ENCODE data around the gene CCL26.
"Not testable (repeated sequence)": the region's sequence is repeated elsewhere in the genome, so short reads cannot be mapped to it uniquely, and the experiment has no call there.

Gene CCL26

GRCh38 chr7:75806560-75807307 is 34.7 kb upstream of the CCL26 start:
- no peak for DNase-seq
- TF ChIP-seq GATA1 (IDR thresholded peaks at IDR 0.05; ENCODE audit: low read depth, low read length) (no peak), POLR2A (IDR thresholded peaks at IDR 0.05; ENCODE audit: low read length) (no peak)

- DNase-seq, result no peak
Measured at GRCh38 chr7:75804705-75805104, 32.7 kb upstream of the CCL26 start.

DNA sequence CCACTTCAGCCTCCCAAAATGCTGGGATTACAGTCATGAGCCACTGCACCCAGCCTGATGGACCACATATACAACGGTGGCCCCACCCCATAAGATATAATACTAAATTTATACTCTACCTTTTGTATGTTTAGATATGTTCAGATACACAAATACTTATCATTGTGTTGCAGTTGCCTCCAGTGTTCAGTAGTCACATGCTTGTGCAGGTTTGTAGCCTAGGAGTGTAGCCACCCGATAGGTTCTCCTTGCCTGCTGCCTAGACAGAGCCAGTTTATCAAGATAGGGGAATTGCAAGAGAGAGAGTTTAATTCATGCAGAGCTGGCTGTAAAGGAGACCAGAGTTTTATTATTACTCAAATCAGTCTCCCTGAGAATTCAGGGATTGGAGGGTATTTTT is 32.0 kb upstream of the CCL26 start:
- no peak for DNase-seq
- TF ChIP-seq GATA1 (IDR thresholded peaks at IDR 0.05; ENCODE audit: low read depth, low read length), result no peak
- no peak for TF ChIP-seq POLR2A (IDR thresholded peaks at IDR 0.05; ENCODE audit: low read length)

More at GRCh38 chr7:75804705-75805104, 32.7 kb upstream of the CCL26 start:
- TF ChIP-seq POLR2A (IDR thresholded peaks at IDR 0.05; ENCODE audit: low read length), result no peak
- no peak for TF ChIP-seq GATA1 (IDR thresholded peaks at IDR 0.05; ENCODE audit: low read depth, low read length)

DNA sequence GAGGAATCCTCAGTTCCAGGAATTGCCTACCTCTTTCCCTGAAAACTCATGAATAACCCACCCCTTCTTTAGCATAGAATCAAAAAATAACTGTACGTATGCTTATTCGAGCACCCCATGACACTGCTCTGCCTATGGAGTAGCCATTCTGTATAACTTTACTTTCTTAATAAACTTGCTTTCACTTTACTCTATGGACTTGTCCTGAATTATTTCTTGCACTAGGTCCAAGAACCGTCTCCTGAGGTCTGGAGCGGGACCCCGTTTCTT is 30.5 kb upstream of the CCL26 start:
- TF ChIP-seq GATA1 (IDR thresholded peaks at IDR 0.05; ENCODE audit: low read depth, low read length), result no peak
- TF ChIP-seq POLR2A (IDR thresholded peaks at IDR 0.05; ENCODE audit: low read length), result no peak
- DNase-seq, result no peak

- DNase-seq, result peak in 1 of 2 experiments; percentile 8
- TF ChIP-seq POLR2A (IDR thresholded peaks at IDR 0.05; ENCODE audit: low read length) (no peak), GATA1 (IDR thresholded peaks at IDR 0.05; ENCODE audit: low read depth, low read length) (no peak)
Measured at GRCh38 chr7:75798770-75799169, 26.8 kb upstream of the CCL26 start.

- DNase-seq, result no peak
- TF ChIP-seq POLR2A (IDR thresholded peaks at IDR 0.05; ENCODE audit: low read length), result no peak
- no peak for TF ChIP-seq GATA1 (IDR thresholded peaks at IDR 0.05; ENCODE audit: low read depth, low read length)
Measured at GRCh38 chr7:75796420-75796819, 24.4 kb upstream of the CCL26 start.

GRCh38 chr7:75795831-75796285 is 23.8 kb upstream of the CCL26 start:
- TF ChIP-seq GATA1 (IDR thresholded peaks at IDR 0.05; ENCODE audit: low read depth, low read length) (no peak), POLR2A (IDR thresholded peaks at IDR 0.05; ENCODE audit: low read length) (no peak)
- no peak for DNase-seq

DNA sequence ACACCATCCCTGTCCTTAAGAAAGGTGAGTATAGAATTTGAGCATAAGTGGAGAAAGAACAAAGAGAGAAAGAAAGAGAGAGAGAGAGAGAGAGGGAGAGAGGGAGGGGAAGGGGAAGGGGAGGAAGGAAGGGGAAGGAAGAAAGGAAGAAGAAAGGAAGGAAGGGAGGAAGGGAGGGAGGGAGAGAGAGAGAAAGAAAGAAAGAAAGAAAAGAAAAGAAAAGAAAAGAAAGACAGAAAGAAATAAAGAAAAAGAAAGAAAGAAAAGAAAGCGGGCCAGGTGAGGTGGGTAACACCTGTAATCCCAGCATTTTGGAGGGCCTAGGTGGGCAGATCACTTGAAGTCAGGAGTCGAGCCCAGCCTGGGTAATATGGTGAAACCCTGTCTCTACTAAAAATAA is 21.7 kb upstream of the CCL26 start:
- TF ChIP-seq POLR2A (IDR thresholded peaks at IDR 0.05; ENCODE audit: low read length), result no peak
- TF ChIP-seq GATA1 (IDR thresholded peaks at IDR 0.05; ENCODE audit: low read depth, low read length), result no peak
- DNase-seq, result no peak

GRCh38 chr7:75792567-75792966 is 20.6 kb upstream of the CCL26 start:
- not testable (repeated sequence) for DNase-seq

- no peak for DNase-seq
- no peak for TF ChIP-seq POLR2A (IDR thresholded peaks at IDR 0.05; ENCODE audit: low read length)
- no peak for TF ChIP-seq GATA1 (IDR thresholded peaks at IDR 0.05; ENCODE audit: low read depth, low read length)
Measured at GRCh38 chr7:75789361-75789924, 17.4 kb upstream of the CCL26 start.

- not testable (repeated sequence) for DNase-seq
Measured at GRCh38 chr7:75788154-75788847, 16.3 kb upstream of the CCL26 start.

GRCh38 chr7:75783058-75783457 is 11.0 kb upstream of the CCL26 start:
- not testable (repeated sequence) for DNase-seq

- DNase-seq, result not testable (repeated sequence)
Measured at GRCh38 chr7:75780647-75781273, 8.7 kb upstream of the CCL26 start.

GRCh38 chr7:75779516-75779915 is 7.5 kb upstream of the CCL26 start:
- not testable (repeated sequence) for DNase-seq

GRCh38 chr7:75779035-75779434 is 7.0 kb upstream of the CCL26 start:
- not testable (repeated sequence) for DNase-seq

Measured in erythroblast (primary cell).